Endothelial cell of umbilical vein (primary cell): Measurements from ENCODE around the gene EIF2B4.
A peak's percentile ranks its signal among the peaks of the same experiment; 100 is the strongest.

Source experiments
- CTCF ChIP-seq, 2 donors: IDR thresholded peaks; 1 replicate in 1 of 2; 2 replicates in 1 of 2; pipeline ENCODE4 v1.5.1; 2011; ENCODE audit warnings: low read length in 2 of 2, mild to moderate bottlenecking in 2 of 2, moderate library complexity in 2 of 2, control low read depth in 1 of 2, inconsistent platforms in 1 of 2, low read depth in 1 of 2; ENCODE audit not compliant: insufficient read depth in 1 of 2; ENCODE audit errors: extremely low read depth in 1 of 2
- EZH2 ChIP-seq: IDR thresholded peaks from 2 replicates; pipeline ENCODE4 v1.6.1; 2012; ENCODE audit warnings: borderline replicate concordance, low read depth, mild to moderate bottlenecking, moderate library complexity, low read length, inconsistent platforms; ENCODE audit not compliant: severe bottlenecking
- GATA2 ChIP-seq: IDR thresholded peaks from 2 replicates; pipeline ENCODE4 v1.7.0; 2011; ENCODE audit warnings: low read depth, mild to moderate bottlenecking, moderate library complexity, mixed read lengths, low read length; ENCODE audit not compliant: insufficient read length, insufficient read depth
- JUN ChIP-seq: IDR thresholded peaks from 2 replicates; pipeline ENCODE4 v1.6.1; 2011; ENCODE audit warnings: borderline replicate concordance, low read depth; ENCODE audit not compliant: insufficient read length, insufficient read depth
- MYC ChIP-seq: IDR thresholded peaks from one replicate; pipeline ENCODE4 v1.6.1; 2011; ENCODE audit warnings: mild to moderate bottlenecking, low read depth, low read length
- POLR2A ChIP-seq: IDR thresholded peaks from 2 replicates; pipeline ENCODE4 v1.6.1; 2012; ENCODE audit warnings: low read depth, mild to moderate bottlenecking, control low read depth, low read length
- POLR2AphosphoS5 ChIP-seq: IDR thresholded peaks from 2 replicates; pipeline ENCODE4 v1.6.1; 2012; ENCODE audit warnings: low read depth, mild to moderate bottlenecking, control low read depth, low read length, moderate library complexity; ENCODE audit not compliant: insufficient read depth

DNA sequence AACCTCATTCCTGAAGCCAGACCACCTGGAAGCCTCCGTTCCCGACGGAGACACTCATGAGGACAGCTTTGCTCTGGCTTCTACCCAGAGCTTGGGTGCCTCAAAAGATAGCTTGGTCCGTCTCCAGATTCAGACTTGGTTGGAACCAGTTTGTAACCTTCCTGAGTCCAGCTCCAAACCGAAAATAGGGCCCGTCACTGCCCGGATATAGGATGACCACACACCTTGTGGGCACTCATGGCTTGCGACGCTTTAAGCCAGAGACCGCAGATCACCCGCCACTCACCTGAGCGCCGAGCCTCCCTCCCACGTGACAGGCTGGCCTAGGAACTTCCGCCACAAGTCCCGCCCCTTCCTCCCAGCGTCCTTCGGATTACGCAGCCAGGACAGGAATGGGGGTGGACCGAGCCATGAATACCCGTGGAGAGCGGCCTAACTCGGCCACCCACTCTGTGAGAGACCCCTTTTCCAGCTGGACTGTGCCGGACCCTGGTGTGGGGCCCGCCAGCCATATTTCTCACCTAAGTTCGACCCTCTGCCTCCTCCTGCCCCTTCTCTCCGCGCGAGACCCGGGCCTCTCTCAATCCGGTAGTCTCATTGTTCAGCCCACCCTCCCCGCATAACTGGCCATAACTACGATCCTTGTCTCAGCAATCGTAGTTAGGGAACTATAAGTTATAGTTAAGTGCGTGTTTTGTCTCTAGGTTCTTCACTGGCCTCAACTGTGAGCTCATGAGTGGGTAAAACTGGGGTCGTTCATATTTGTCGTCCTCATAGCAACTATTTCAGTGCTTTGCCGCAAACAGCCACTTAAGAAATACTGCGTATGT lies 47.2 kb downstream of the EIF2B4 start, which contains the start of gene MPV17:
- TF ChIP-seq CTCF (IDR thresholded peaks at IDR 0.05; ENCODE audit: extremely low read depth in 1 of 2, insufficient read depth in 1 of 2, low read depth in 1 of 2, low read length in 2 of 2): no peak
- peak; percentile 99 for TF ChIP-seq POLR2AphosphoS5
- peak; percentile 66 for TF ChIP-seq MYC
- peak; percentile 98 for TF ChIP-seq POLR2A
- TF ChIP-seq JUN: no peak
- no peak for TF ChIP-seq EZH2
- TF ChIP-seq GATA2: no peak
